Fibroblast of skin of right biceps (primary cell): ENCODE results near the gene MLN.

ENCODE experiments used
- DNase-seq: peaks from one replicate; pipeline ENCODE4 v3.0.0-alpha.2; 2013

MLN gene

GRCh38 chr6:33788694-33789549, 14.9 kb downstream of the MLN start, which contains the start of gene LEMD2:
TSS of gene LEMD2 (minus strand) at chr6:33789130. CDS start at chr6:33789116, 14 bp downstream.
- peak; percentile 94 for DNase-seq

GRCh38 chr6:33787954-33788693, 15.7 kb downstream of the MLN start:
- DNase-seq = peak; percentile 79

- peak; percentile 53 for DNase-seq
Measured at GRCh38 chr6:33787346-33787953, 16.4 kb downstream of the MLN start.

- no peak for DNase-seq
Measured at GRCh38 chr6:33786736-33787135, 17.1 kb downstream of the MLN start.

GRCh38 chr6:33785778-33786177, 18.0 kb downstream of the MLN start:
- DNase-seq = peak; percentile 61

- DNase-seq = no peak
Measured at GRCh38 chr6:33784787-33785186, 19.0 kb downstream of the MLN start.

- no peak for DNase-seq
Measured at GRCh38 chr6:33783781-33784520, 19.9 kb downstream of the MLN start.

- no peak for DNase-seq
Measured at GRCh38 chr6:33782561-33782960, 21.2 kb downstream of the MLN start.

- peak; percentile 55 for DNase-seq
Measured at GRCh38 chr6:33781131-33781975, 22.4 kb downstream of the MLN start.

GRCh38 chr6:33779895-33780294, 23.9 kb downstream of the MLN start:
- DNase-seq = no peak

- DNase-seq = no peak
Measured at GRCh38 chr6:33779290-33779689, 24.5 kb downstream of the MLN start.

- DNase-seq = no peak
Measured at GRCh38 chr6:33778444-33779121, 25.2 kb downstream of the MLN start.

- DNase-seq = no peak
Measured at GRCh38 chr6:33777398-33778388, 26.1 kb downstream of the MLN start.

- no peak for DNase-seq
Measured at GRCh38 chr6:33776764-33777163, 27.0 kb downstream of the MLN start.

- DNase-seq = no peak
Measured at GRCh38 chr6:33776186-33776585, 27.6 kb downstream of the MLN start.

GRCh38 chr6:33774774-33775173, 29.0 kb downstream of the MLN start:
- no peak for DNase-seq

GRCh38 chr6:33772902-33773472, 30.8 kb downstream of the MLN start:
- DNase-seq = no peak

- no peak for DNase-seq
Measured at GRCh38 chr6:33772082-33772830, 31.5 kb downstream of the MLN start.
